HepG2 (cell line): ENCODE results near the gene DRC7. TPM values are rescaled to one million over a fixed set of nuclear protein-coding genes. Genes with fewer than 3 reads are reported as not detected.
A peak's percentile ranks its signal among the peaks of the same experiment; 100 is the strongest.

ENCODE experiments used
- CHD2 ChIP-seq: IDR thresholded peaks from 2 replicates; pipeline ENCODE4 v1.6.1; 2011; ENCODE audit warnings: low read depth, low read length, improper control_type of control experiment
- FOSL2 ChIP-seq: sonication (generic); formaldehyde crosslinking; IDR thresholded peaks from 2 replicates; pipeline ENCODE4 v1.4.0; 2020; ENCODE audit warnings: missing genetic modification reagents
- GATAD1 ChIP-seq: IDR thresholded peaks from 2 replicates; pipeline ENCODE4 v1.6.1; 2016; ENCODE audit warnings: missing genetic modification reagents, missing compliant biosample characterization
- HDAC2 ChIP-seq: sonication (generic); formaldehyde crosslinking; IDR thresholded peaks from 2 replicates; pipeline ENCODE4 v1.4.0; 2020; ENCODE audit warnings: missing genetic modification reagents
- HNF4A ChIP-seq: sonication (generic); formaldehyde crosslinking; IDR thresholded peaks from 2 replicates; pipeline ENCODE4 v1.4.0; 2020; ENCODE audit warnings: missing genetic modification reagents
- KDM1A ChIP-seq: IDR thresholded peaks from 2 replicates; pipeline ENCODE4 v1.6.1; 2016; ENCODE audit warnings: missing compliant biosample characterization
- KLF6 ChIP-seq: IDR thresholded peaks from 2 replicates; pipeline ENCODE4 v1.8.0; 2016; ENCODE audit warnings: missing biosample characterization, missing genetic modification reagents
- MED1 ChIP-seq: sonication (generic); formaldehyde crosslinking; IDR thresholded peaks from 2 replicates; pipeline ENCODE4 v1.4.0; 2020; ENCODE audit warnings: missing genetic modification reagents
- PITX1 ChIP-seq: sonication (generic); formaldehyde crosslinking; IDR thresholded peaks from 2 replicates; pipeline ENCODE4 v1.5.1; 2020; ENCODE audit warnings: mild to moderate bottlenecking, missing genetic modification reagents
- SSRP1 ChIP-seq: IDR thresholded peaks from 2 replicates; pipeline ENCODE4 v1.6.1; 2016; ENCODE audit warnings: control low read depth
- U2AF1 ChIP-seq: fragments of 200-400 bp; formaldehyde crosslinking; optimal IDR thresholded peaks from 2 replicates; pipeline ENCODE3; 2017; ENCODE audit warnings: mild to moderate bottlenecking, low read depth, low read length
- ZBTB21 ChIP-seq: sonication (generic); formaldehyde crosslinking; IDR thresholded peaks from 2 replicates; pipeline ENCODE4 v1.4.0; 2020; ENCODE audit warnings: missing genetic modification reagents
- ZFY ChIP-seq: sonication (generic); formaldehyde crosslinking; IDR thresholded peaks from 2 replicates; pipeline ENCODE4 v1.4.0; 2020; ENCODE audit warnings: missing genetic modification reagents
- ZNF292 ChIP-seq: sonication (generic); formaldehyde crosslinking; IDR thresholded peaks from 2 replicates; pipeline ENCODE4 v1.8.1; 2022; ENCODE audit warnings: mild to moderate bottlenecking, low read depth, missing genetic modification reagents, borderline replicate concordance
- ZNF468 ChIP-seq: sonication (generic); formaldehyde crosslinking; IDR thresholded peaks from 2 replicates; pipeline ENCODE4 v1.8.0; 2022; ENCODE audit warnings: mild to moderate bottlenecking, moderate library complexity, missing genetic modification reagents
- ZNF660 ChIP-seq: sonication (generic); formaldehyde crosslinking; IDR thresholded peaks from 2 replicates; pipeline ENCODE4 v1.5.1; 2020; ENCODE audit warnings: mild to moderate bottlenecking, low read depth, missing genetic modification reagents, borderline replicate concordance
- ZNF709 ChIP-seq: sonication (generic); formaldehyde crosslinking; IDR thresholded peaks from 2 replicates; pipeline ENCODE4 v1.5.0; 2020; ENCODE audit warnings: mild to moderate bottlenecking, missing genetic modification reagents
- ZSCAN30 ChIP-seq: sonication (generic); formaldehyde crosslinking; IDR thresholded peaks from 2 replicates; pipeline ENCODE4 v1.5.0; 2020; ENCODE audit warnings: mild to moderate bottlenecking, missing genetic modification reagents
- polyA plus RNA-seq, 8 experiments: library from polyadenylated mRNA; depleted of rRNA in 3 of 8; stranded (reverse) in 7 of 8; unstranded in 1 of 8; fragments of >200 nt; fragmentation: Illumina TruSeq in 4 of 8; extraction: Trizol in 4 of 8; gene quantifications; 2 replicates each; pipeline versions ENCODE4 v1.2.1 to v1.2.3, GENCODE V29; 2011 to 2016; ENCODE audit warnings: low read depth in 4 of 8, missing spikeins in 1 of 8, mixed read lengths in 1 of 8; ENCODE audit not compliant: insufficient read depth in 1 of 8
- total RNA-seq, 5 experiments: library from RNA; depleted of rRNA; stranded (reverse); fragments of >200 nt; fragmentation: Illumina TruSeq; extraction: Trizol; gene quantifications; 2 replicates each; pipeline ENCODE4 v1.2.3, GENCODE V29; 2016; ENCODE audit warnings: low read depth in 1 of 5
- TF ChIP-seq, protein P1 (sequence below): IDR thresholded peaks from 2 replicates; pipeline ENCODE4 v1.6.1; 2016; ENCODE audit warnings: low read depth
- TF ChIP-seq, protein P2 (sequence below): sonication (generic); formaldehyde crosslinking; IDR thresholded peaks from 2 replicates; pipeline ENCODE4 v1.5.1; 2020; ENCODE audit warnings: mild to moderate bottlenecking, moderate library complexity, missing genetic modification reagents
- TF ChIP-seq, protein P3 (sequence below): sonication (generic); formaldehyde crosslinking; IDR thresholded peaks from 2 replicates; pipeline ENCODE4 v1.4.0; 2020; ENCODE audit warnings: missing genetic modification reagents
- TF ChIP-seq, protein P4 (sequence below): sonication (generic); formaldehyde crosslinking; IDR thresholded peaks from 2 replicates; pipeline ENCODE4 v1.8.1; 2022; ENCODE audit warnings: low read depth, mild to moderate bottlenecking, missing genetic modification reagents
- TF ChIP-seq, protein P5 (sequence below): sonication (generic); formaldehyde crosslinking; IDR thresholded peaks from 2 replicates; pipeline ENCODE4 v1.4.0; 2020; ENCODE audit warnings: mild to moderate bottlenecking, missing genetic modification reagents

Gene DRC7
- total and polyA plus RNA-seq, 2 of the 13 experiments (the other 11 are each of a cell fraction or from before 2014, with no cell fraction given): 2.7 to 3.4 TPM

DNA sequence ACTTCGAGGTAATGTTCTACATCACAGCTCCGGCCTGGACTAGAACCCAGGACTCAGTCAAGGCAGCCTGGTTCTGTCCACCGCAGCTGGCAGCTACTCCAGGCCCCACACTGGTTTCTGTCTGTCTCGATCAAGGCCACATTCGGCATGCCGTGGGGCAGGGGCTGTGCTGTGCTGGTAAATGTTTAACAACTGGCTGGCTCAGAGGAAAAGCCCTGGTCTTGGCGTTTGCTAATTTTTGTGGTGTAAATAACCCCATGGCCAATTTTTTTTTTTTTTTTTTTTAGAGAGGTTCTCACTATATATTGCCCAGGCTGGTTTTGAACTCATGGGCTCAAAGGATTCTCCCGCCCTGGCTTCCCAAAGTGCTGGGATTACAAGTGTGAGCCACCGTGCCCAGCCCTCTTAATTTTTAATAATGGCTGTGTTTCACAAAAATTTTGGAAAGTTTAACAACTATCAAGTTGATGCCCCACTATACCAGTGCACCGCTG lies 328 bp upstream of the DRC7 start (continued):
- TF ChIP-seq HNF4A (CRISPR knock-in tag): peak; percentile 36; the same call in 1 of the 2 replicates
- TF ChIP-seq ZNF292 (CRISPR knock-in tag): peak; percentile 60; the same call in 1 of the 2 replicates
- TF ChIP-seq, protein P1, sequence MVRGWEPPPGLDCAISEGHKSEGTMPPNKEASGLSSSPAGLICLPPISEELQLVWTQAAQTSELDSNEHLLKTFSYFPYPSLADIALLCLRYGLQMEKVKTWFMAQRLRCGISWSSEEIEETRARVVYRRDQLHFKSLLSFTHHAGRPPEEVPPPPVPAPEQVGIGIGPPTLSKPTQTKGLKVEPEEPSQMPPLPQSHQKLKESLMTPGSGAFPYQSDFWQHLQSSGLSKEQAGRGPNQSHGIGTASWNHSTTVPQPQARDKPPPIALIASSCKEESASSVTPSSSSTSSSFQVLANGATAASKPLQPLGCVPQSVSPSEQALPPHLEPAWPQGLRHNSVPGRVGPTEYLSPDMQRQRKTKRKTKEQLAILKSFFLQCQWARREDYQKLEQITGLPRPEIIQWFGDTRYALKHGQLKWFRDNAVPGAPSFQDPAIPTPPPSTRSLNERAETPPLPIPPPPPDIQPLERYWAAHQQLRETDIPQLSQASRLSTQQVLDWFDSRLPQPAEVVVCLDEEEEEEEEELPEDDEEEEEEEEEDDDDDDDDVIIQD (CRISPR knock-in tag): peak; percentile 40; the same call in 1 of the 2 replicates
- peak; percentile 73 for TF ChIP-seq MED1
- TF ChIP-seq ZFY (CRISPR knock-in tag): peak; percentile 43; the same call in 1 of the 2 replicates
- TF ChIP-seq ZNF709 (CRISPR knock-in tag): no peak
- TF ChIP-seq ZNF468 (CRISPR knock-in tag): no peak
- TF ChIP-seq U2AF1: no peak
- TF ChIP-seq, protein P2, sequence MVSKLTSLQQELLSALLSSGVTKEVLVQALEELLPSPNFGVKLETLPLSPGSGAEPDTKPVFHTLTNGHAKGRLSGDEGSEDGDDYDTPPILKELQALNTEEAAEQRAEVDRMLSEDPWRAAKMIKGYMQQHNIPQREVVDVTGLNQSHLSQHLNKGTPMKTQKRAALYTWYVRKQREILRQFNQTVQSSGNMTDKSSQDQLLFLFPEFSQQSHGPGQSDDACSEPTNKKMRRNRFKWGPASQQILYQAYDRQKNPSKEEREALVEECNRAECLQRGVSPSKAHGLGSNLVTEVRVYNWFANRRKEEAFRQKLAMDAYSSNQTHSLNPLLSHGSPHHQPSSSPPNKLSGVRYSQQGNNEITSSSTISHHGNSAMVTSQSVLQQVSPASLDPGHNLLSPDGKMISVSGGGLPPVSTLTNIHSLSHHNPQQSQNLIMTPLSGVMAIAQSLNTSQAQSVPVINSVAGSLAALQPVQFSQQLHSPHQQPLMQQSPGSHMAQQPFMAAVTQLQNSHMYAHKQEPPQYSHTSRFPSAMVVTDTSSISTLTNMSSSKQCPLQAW (CRISPR knock-in tag): peak; percentile 96
- TF ChIP-seq, protein P3, sequence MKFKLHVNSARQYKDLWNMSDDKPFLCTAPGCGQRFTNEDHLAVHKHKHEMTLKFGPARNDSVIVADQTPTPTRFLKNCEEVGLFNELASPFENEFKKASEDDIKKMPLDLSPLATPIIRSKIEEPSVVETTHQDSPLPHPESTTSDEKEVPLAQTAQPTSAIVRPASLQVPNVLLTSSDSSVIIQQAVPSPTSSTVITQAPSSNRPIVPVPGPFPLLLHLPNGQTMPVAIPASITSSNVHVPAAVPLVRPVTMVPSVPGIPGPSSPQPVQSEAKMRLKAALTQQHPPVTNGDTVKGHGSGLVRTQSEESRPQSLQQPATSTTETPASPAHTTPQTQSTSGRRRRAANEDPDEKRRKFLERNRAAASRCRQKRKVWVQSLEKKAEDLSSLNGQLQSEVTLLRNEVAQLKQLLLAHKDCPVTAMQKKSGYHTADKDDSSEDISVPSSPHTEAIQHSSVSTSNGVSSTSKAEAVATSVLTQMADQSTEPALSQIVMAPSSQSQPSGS (CRISPR knock-in tag): peak; percentile 41; the same call in 1 of the 2 replicates
- 0 out of 2 replicates have a peak, but pooled peaks have one; percentile 52 for TF ChIP-seq PITX1 (CRISPR knock-in tag)
- TF ChIP-seq ZBTB21 (CRISPR knock-in tag): no peak
- TF ChIP-seq, protein P4, sequence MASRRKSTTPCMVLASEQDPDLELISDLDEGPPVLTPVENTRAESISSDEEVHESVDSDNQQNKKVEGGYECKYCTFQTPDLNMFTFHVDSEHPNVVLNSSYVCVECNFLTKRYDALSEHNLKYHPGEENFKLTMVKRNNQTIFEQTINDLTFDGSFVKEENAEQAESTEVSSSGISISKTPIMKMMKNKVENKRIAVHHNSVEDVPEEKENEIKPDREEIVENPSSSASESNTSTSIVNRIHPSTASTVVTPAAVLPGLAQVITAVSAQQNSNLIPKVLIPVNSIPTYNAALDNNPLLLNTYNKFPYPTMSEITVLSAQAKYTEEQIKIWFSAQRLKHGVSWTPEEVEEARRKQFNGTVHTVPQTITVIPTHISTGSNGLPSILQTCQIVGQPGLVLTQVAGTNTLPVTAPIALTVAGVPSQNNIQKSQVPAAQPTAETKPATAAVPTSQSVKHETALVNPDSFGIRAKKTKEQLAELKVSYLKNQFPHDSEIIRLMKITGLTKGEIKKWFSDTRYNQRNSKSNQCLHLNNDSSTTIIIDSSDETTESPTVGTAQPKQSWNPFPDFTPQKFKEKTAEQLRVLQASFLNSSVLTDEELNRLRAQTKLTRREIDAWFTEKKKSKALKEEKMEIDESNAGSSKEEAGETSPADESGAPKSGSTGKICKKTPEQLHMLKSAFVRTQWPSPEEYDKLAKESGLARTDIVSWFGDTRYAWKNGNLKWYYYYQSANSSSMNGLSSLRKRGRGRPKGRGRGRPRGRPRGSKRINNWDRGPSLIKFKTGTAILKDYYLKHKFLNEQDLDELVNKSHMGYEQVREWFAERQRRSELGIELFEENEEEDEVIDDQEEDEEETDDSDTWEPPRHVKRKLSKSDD (CRISPR knock-in tag): 0 out of 2 replicates have a peak, but pooled peaks have one; percentile 64
- TF ChIP-seq FOSL2 (CRISPR knock-in tag): peak; percentile 33; the same call in 1 of the 2 replicates
- TF ChIP-seq CHD2: no peak
- peak; percentile 63; the same call in 1 of the 2 replicates for TF ChIP-seq HDAC2 (CRISPR knock-in tag)
- TF ChIP-seq, protein P5, sequence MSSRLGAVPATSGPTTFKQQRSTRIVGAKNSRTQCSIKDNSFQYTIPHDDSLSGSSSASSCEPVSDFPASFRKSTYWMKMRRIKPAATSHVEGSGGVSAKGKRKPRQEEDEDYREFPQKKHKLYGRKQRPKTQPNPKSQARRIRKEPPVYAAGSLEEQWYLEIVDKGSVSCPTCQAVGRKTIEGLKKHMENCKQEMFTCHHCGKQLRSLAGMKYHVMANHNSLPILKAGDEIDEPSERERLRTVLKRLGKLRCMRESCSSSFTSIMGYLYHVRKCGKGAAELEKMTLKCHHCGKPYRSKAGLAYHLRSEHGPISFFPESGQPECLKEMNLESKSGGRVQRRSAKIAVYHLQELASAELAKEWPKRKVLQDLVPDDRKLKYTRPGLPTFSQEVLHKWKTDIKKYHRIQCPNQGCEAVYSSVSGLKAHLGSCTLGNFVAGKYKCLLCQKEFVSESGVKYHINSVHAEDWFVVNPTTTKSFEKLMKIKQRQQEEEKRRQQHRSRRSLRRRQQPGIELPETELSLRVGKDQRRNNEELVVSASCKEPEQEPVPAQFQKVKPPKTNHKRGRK (CRISPR knock-in tag): no peak
- peak; percentile 45; the same call in 1 of the 2 replicates for TF ChIP-seq SSRP1 (CRISPR knock-in tag)
- TF ChIP-seq KLF6 (CRISPR knock-in tag): no peak
- TF ChIP-seq KDM1A (CRISPR knock-in tag): peak; percentile 57; the same call in 1 of the 2 replicates
- TF ChIP-seq ZNF660: no peak
- no peak for TF ChIP-seq GATAD1 (CRISPR knock-in tag)
- TF ChIP-seq ZSCAN30 (CRISPR knock-in tag): no peak
